Measurements from ENCODE around the gene LOXL3. TPM values are rescaled to one million over a fixed set of nuclear protein-coding genes. Genes with fewer than 3 reads are reported as not detected.

The LOXL3 gene
- total RNA-seq, 1 experiment from 2014 or later = 3.2 TPM

DNA sequence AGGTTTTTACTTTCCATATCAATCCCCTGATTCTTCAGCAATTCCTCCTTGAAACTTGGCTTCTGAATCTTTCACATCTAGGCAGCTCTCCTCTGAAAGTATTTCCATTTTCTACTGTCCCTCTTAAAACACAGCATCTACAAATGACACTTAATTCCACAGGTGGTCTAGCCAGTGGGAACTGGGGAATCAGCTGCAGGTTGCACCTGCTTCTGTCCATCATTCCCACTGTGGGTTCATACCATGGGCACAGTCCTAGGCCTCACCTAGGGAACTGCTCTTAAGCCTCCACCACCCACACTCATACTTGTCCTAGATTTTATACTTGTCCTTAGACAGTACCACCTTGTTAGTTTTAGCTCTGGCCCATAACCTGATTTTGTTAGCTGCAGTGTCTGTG is 2.2 kb downstream of the LOXL3 start:
- DNase-seq (ENCODE audit: low spot score) = no peak

DNA sequence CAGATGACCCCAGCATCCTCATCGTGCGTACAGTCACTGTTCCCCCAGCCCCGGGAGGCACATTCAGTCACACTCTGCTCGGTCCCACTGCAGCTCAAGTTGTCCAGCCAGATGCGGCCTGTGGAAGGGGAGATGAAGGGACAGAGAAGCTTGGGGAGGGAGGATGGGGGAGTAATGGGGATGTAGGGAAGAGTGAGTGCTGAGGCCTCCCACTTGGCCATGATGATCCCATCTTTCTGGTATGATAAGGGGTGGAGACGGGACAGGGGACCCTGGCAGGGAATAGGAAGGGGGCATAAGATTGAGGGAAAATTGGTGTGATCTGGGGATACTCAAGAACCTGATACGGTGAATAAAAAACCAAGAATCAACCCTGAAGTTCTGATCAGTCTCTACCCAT is 3.5 kb downstream of the LOXL3 start:
- DNase-seq (ENCODE audit: low spot score) = no peak

DNA sequence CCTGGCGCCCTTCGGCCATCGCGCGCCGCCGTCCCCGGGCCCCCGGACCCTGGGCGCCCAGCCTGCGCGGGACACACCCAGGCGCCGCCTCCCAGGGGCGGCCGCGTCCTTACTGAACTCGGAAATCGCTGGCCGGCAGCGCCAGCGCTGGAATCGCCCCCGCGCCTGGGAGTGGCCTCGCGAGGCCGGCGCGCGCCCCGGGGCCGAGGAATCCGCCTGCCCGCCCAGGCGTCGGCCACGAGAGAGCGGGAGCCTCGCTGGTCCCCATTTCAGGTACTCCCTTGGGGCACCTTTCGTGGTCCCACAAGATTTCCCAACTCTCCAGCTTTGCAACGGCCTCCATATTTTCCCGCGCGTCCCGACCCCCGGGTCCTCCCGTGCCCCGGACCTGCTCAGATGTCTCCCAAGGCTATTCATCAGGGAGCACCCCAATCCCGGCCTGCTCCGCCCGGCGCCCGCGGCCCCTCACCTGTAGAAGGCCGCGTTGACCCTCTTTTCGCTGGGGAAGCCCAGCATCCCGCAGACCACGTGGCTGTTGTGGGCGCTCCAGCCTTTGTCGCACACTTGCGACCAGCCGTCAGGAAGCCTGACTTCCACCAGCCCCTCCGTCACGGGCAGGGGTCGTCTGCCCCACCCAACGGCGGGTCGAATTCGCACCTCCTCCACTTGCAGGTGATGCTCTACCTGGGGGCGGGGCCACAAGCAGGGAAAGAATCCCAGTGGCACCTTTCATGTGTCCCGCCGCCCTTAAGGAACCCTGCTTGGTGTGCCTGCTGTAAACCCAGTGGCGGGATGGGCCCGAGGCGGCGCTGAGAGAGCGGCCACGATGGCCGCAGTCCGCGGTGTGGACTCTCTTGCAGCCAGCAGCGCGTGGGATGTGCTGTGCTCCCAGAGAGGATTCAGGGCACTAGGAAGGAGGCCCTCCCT is 4.6 kb downstream of the LOXL3 start:
- no peak for DNase-seq (ENCODE audit: low spot score)

DNA sequence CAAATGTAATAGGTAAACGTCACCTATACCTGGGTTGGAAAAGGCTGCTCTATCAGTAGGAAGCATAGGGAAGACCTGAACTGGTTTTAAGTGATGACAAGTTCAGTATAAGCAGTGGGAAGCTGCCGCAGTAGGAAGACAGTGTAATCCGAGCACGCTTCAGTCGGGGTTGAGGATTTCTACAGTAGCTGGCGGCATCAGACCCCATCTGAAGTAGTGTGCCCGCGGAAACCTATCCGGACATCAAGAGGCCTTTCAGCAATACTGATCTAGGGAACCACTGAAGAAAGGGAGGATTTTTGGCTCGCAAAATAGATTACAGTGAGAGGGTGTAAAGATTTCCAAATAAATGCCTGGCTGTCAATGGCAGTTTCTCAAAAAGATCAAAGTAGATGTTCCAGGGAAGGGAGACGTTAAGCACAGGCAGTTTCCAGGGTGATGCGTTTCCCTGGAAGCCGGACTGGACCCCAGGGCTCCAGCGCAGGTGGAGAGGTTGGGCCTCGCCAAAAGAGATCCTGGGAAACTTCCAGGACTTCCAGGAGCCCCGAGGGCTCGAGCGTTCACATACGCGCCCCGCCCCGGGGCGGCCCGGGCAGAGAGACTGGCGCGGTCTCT is 5.3 kb downstream of the LOXL3 start:
- no peak for DNase-seq (ENCODE audit: low spot score)

DNA sequence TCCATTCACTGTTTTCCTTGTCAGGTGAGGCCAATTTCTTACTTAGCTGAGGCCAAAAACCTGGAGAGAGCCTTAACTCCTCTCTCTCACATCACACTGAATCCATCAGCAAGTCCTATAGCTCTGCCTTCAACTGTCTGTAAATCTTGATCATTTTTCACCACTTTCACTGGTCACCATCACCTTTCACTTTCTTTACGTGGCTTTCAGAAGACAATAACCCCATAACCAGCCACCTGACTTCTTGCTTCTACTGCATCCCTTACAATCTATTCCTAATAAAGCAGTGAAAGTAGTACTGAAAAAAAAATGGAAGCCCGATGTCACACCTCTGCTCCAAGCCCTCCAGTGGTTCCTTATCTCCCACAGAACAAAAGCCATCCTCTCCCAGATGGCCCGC is 7.7 kb downstream of the LOXL3 start:
- no peak for DNase-seq (ENCODE audit: low spot score)

DNA sequence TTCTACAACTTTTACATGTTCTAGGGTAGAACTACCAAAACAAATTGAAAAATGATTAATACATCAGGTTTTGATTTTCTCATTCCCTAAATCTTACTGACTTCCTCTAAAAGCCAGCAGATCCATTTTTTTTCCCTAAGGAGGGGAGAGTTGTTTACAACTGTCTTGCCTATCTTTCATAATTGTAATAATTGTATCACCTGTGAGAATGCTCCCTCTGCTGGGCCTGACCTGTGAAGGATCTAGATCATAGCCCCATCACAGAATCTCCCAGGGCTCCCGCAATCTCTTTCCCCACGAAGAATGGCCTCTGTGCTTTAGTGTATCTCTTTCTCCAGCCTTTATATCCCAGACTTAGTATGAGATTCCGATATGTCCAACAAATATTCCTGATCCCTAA is 9.1 kb downstream of the LOXL3 start:
- no peak for DNase-seq (ENCODE audit: low spot score)

DNA sequence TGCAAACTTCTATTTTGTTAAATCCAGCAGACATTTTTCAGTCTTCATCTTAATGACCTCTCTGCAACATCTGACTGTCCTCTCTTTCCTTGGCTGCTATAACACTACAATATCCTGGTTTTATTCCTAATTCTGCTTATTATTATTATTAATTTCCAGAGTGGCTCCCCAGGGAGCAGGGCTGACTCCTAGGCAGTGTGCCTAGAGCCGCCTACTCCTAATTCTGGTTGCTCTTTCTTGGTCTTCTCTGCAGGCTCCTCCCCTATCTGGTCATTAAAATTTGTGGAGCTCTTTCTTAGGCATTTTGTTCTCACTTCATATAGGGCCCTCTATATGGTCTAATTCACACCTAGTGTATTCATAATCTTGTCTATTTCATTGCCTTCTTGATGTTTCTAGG is 10.8 kb downstream of the LOXL3 start:
- DNase-seq (ENCODE audit: low spot score) = no peak

DNA sequence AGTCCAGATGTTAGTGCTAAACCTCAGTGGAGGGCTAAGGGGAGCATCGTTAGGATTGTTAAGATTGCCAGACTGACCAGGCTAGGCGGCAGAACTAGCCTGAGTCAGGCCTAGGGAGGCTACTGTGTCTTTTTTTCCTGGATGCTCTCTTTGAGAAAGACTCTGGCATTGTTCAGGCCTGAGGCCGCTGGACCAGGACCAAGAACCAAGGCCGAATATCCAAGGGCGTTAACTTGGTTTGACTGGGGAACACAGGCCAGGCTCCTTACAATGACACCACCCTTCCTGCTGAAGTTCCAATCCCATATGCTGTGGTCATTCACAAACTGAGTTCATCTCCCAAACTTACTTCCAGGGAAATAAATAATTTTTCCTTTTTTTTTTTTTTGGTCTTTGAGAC is 13.5 kb downstream of the LOXL3 start:
- DNase-seq (ENCODE audit: low spot score) = no peak

DNA sequence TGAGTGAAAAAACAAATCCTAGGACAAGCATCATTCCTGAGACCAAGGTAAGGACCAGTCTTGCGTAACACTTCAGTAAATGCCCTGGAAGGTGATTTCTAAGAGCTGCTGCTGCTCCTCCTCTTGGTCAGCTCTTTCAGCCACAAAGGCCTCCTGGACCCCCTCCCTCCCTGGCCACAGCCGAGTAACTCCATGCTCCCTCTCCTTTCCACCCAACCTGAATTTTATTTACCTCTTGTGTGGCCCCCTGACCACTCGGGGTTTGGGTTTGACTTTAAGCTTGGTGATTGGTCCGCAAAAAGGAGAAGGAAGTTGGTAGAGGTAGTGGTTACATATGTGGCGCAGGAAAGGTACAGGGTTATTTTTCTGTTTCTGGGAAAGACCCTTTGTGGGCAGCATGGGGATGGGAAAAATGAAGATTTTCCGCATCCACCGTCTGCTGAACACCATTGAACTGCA is 14.8 kb downstream of the LOXL3 start:
- DNase-seq (ENCODE audit: low spot score) = no peak

DNA sequence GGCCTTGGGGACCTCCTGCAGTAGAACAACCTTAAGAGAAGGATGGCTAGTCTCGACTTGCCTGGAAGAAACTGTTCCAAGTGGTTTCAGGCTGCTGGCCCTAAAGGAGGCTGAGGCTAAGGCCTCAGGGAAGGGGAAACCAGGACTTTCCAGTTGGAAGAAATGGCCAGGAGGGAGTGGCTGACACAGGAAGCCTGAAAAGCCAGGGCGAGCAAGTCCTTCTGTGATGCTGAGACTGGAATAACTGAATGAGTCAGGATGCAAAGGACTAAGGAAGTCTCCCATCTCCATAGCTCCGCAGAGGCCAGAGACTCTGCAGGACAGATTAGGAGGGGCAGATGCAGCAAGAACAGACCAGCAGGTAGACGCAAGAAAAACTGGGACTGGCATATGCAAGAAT is 16.6 kb downstream of the LOXL3 start:
- no peak for DNase-seq (ENCODE audit: low spot score)

DNA sequence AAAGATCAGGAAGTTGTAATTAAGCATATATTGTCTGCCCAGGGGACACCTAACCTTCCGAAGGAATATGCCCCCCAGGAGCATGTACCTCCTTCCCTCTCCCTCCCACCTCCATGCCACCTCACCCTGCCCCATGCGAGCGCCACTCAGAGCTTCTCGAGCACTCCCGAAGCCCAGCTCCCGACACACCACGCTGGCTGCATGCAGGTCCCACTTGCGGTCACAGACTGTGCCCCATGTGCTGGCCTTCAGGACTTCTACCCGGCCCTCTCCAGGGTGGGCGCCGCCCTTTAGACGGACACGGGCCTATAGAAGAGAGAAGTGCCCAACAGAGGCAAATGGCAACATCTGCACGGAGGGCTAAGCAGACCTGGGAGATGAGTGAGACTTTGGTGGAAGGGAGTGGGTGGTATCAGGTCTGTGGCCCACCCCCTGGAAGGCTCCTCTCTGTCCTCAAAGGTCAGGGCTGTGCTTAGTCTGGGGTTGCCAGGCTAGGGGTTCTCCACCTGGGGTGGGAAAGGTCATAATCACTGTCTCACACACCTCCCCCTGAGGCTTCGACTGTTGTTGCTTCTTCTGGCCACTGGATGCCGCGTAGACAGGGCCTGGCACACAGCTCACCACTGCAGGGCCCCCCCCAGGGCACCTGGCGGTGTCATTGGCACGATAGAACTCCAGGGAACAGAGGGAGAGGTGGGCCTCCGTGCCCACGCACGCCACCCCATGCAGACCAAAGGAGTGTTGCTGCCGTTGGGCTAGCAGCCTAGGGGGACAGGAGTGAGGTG is 17.4 kb downstream of the LOXL3 start:
- no peak for DNase-seq (ENCODE audit: low spot score)

DNA sequence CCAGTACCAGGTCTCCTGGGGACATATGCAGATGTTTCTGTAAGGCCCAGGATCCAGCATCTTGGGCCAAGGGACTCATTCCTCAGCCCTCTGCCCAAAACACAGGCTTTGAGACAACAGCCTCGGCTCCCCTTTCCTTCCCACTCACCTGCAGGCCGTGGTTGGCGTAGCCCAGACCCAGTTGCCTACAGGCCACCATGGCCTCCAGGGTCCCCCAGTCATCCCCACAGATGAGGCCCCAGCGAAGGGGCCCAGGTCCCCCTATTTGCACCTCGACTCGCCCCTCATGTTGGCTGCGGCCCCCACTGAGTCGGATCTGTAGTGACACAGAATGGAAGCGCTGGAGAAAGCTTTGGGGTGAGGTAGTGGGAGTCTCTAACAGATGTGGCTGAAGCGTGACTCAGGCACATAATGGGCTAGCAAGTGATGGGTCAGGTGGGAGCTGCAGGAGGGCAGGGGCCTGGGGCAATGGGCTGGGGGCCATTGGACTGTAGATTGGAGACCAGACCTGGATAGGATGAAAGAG is 18.2 kb downstream of the LOXL3 start:
- no peak for DNase-seq (ENCODE audit: low spot score)

DNA sequence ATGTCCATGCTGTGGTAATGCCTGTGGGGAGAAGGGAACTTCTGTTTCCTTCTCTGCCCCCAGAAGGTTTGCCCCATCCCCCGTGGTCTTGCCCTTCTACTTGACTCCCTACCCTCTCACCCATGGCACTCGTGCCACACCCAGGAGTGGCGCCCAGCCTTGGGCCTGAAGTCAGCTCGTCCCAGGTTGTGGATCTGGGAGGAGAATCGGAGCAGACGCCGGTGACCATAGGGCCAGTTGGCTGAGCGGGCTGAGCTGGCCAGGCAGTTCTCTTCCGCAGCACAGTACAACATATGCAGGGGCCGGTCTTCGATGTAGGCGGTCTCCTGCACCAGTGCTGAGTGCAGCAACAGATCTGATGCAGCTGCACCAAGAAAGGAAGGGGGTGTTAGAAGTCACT is 19.3 kb downstream of the LOXL3 start:
- DNase-seq (ENCODE audit: low spot score) = no peak

DNA sequence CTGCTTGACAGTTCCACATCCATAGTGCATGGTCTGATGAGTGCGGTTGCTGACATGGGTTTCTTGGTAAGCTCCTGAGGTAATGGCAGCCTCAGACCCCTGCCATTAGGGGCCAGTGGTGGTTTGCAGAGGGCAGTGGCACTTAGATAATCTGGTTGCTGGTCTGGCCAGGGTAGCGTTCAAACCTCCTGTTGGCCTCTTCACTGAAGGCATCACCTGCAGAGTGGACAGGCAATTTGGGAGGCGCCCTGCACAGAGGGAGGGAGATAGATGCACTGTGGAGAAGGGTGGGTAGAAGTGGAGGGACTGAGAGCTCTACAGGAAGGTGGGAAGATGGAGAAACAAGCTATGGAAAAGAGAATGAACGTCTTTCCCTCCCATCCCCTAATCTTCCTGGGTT is 20.3 kb downstream of the LOXL3 start:
- DNase-seq (ENCODE audit: low spot score) = no peak

DNA sequence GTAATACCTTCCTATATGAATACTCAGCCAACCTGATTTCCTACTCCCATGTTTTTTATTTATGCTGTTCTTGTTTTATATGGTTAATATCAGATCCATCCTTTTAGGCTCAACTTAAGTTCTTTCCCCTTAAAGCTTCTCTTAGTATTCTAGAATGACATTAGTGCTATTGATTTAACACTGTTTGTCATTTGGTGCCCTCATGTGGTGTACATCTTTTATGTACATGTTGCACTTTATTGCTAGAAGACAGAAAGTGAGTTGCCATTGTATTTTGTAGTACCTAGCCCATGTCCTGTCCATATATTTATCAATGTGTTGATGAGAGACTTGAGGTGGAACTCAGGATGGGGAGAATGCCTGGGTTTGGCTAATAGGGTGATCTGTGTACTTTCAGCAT is 21.5 kb downstream of the LOXL3 start:
- DNase-seq (ENCODE audit: low spot score) = peak; percentile 42

DNA sequence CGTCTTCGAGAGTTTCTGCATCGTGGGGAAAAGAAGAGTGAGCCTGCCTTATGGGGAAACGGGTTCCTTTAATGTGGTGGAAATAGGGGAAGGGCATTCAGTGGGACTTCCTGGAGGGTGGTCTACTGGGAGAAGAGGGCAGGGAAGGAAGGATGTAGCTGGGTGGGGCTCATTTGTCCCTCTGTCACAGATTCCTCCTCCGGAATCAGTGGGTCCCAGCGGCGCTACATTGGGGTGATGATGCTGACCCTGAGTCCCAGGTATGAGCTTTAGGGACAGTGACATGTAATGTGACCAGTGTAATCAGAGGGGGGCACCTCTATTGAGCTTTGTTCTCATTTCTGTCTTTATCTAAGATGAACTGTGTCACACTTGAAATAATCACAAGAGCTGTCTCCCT is 22.1 kb downstream of the LOXL3 start:
- DNase-seq (ENCODE audit: low spot score) = no peak

DNA sequence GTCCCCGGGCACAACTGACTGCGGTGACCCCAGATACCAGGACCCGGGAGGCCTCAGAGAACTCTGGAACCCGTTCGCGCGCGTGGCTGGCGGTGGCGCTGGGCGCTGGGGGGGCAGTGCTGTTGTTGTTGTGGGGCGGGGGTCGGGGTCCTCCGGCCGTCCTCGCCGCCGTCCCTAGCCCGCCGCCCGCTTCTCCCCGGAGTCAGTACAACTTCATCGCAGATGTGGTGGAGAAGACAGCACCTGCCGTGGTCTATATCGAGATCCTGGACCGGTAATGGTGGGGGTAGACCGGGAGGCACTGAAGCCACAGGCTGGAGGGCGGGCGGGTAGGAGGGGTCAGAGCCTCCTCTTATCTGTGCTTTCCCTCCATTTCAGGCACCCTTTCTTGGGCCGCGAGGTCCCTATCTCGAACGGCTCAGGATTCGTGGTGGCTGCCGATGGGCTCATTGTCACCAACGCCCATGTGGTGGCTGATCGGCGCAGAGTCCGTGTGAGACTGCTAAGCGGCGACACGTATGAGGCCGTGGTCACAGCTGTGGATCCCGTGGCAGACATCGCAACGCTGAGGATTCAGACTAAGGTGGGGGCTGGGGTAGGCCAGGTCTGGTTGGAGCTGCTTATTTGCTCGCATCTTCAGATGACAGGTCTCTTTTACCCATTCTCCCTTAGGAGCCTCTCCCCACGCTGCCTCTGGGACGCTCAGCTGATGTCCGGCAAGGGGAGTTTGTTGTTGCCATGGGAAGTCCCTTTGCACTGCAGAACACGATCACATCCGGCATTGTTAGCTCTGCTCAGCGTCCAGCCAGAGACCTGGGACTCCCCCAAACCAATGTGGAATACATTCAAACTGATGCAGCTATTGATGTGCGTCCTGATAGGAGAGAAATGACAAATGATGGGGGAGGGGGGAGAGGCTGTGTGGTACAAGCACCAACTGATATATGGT is 23.2 kb downstream of the LOXL3 start:
- peak; percentile 41 for DNase-seq (ENCODE audit: low spot score)

DNA sequence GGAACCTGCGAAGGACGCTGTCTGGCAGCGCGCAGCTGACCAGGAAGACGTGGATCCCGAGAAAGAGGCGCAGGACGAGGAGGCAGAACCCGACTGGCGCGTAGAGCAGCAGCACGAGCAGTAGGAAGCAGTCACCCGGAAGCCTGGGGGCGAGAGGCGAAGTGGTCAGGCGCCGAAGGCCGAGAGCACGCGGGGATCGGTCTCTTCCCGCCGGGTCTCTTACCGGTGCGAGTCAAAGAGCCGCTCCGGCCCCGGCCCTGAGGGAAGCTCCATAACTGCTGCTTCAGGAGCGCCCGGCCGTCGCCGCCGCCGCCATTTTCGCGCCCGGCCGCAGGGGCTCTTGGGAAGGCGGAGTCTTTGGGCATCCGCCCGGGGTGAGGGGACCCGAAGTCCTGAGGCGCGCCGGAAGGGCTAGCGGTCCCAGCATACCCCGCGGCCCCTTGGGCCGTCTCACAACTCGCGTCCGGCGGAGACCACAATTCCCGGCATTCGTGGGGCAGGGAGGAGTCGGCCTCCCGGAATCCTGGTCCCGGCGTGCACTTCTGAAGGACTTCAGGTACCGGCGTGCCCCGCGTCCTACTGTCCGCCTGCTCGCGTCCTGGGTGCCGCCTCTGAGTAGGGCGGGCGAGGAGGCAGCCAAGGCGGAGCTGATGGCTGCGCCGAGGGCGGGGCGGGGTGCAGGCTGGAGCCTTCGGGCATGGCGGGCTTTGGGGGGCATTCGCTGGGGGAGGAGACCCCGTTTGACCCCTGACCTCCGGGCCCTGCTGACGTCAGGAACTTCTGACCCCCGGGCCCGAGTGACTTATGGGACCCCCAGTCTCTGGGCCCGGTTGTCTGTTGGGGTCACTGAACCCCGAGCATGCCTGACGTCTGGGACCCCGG is 24.1 kb downstream of the LOXL3 start, which contains the start of the genes AUP1 and HTRA2:
AUP1 (minus strand) TSS at position 350 of the 882 bp plus-strand sequence; CDS start at position 273, 77 bp downstream.
HTRA2 (plus strand) TSS at position 577 of the 882 bp plus-strand sequence; CDS start at position 651, 74 bp downstream.
- DNase-seq (ENCODE audit: low spot score) = peak; percentile 94

DNA sequence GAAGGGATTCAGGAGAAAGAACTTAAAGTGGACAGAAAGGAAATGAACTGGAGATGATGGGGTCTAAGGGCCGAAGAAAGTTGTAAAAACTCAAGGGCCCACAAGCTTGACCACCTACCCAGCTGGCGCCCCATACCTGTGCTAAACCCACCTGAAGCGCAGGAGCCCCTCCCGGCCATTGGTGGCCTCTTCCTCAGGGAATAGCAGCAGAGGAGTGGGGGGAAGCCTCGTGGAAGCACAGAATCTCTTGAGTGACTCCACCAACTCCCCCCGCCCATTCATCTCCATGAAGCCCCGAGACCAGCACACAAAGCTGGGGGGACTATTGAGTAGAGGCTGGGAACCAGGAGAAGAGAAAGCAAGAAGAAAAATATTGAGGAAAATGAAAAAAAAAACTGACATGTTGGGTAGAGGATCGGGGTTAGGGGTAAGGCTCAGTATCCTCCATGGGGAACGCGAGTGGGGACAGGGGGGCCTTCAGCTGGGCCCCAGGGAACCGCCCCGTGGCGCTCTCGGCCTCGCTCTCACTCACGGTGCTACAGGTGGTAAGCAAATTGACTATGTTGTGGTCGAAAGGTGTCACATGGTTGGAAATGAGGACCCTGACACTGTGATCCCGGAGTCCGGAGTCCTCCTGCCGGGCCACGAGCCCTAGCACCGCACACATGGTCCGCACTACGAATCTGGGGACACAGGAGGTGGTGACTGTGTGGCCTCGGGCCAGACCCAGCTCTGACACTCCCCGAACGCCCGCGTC is 25.0 kb downstream of the LOXL3 start:
- DNase-seq (ENCODE audit: low spot score) = no peak
